ENCODE results near the gene SLC47A1. TPM values are rescaled to one million over a fixed set of nuclear protein-coding genes. Genes with fewer than 3 reads are reported as not detected.

SLC47A1 gene
- total and polyA plus RNA-seq, 2 of the 4 experiments (the other 2 are of a cell fraction), result not detected

GRCh38 chr17:19619705-19620325 is 86.2 kb downstream of the SLC47A1 start:
- Histone ChIP-seq H3K4me1 (ENCODE audit: control insufficient read depth, insufficient read depth, low read length) (no peaks in the 10 kb centered on the region), H3K4ac (ENCODE audit: low read depth, low read length) (no peak overlapping the region), H4K91ac (ENCODE audit: insufficient read depth, low read depth, low read length) (no peak overlapping the region), H3K9me3 (ENCODE audit: control insufficient read depth, insufficient read depth, low read length) (peaks cover 16% of the 10 kb centered on the region), H3K27me3 (ENCODE audit: control insufficient read depth, insufficient read depth, low read length) (peaks cover 3% of the 10 kb centered on the region), H3K4me3 (ENCODE audit: insufficient read depth, low read depth, low read length) (no peak overlapping the region), H3K27ac (ENCODE audit: insufficient read depth, low read length) (no peak overlapping the region), H3K56ac (ENCODE audit: extremely low read depth, insufficient read depth, low read length) (no peak overlapping the region), H3K23ac (ENCODE audit: low read depth, low read length) (no peak overlapping the region), H3K79me1 (ENCODE audit: low read depth in 1 of 2, low read length in 2 of 2) (no peaks in the 10 kb centered on the region), H2BK5ac (ENCODE audit: low read depth, low read length, poor library complexity, severe bottlenecking) (no peak overlapping the region), H4K20me1 (ENCODE audit: insufficient read depth, low read length) (no peaks in the 10 kb centered on the region), H4K8ac (ENCODE audit: low read depth in 2 of 2, low read length in 2 of 2) (no peak overlapping the region), H2AFZ (replicated peaks; ENCODE audit: low read length, poor library complexity) (no peak overlapping the region), H3K4me2 (ENCODE audit: low read depth, low read length) (no peak overlapping the region), H4K5ac (ENCODE audit: low read depth, low read length) (no peak overlapping the region), H3K36me3 (ENCODE audit: control insufficient read depth, insufficient read depth, low read length) (no peaks in the 10 kb centered on the region), H2BK20ac (ENCODE audit: low read depth, low read length) (no peak overlapping the region), H2AK9ac (replicated peaks; ENCODE audit: low read depth, low read length, poor library complexity) (no peak overlapping the region), H3K9ac (ENCODE audit: low read depth, low read length) (no peak overlapping the region), H3K9me1 (ENCODE audit: insufficient read depth, low read length) (no peaks in the 10 kb centered on the region), H2BK120ac (ENCODE audit: low read depth, low read length) (no peak overlapping the region), H3K14ac (replicated peaks; ENCODE audit: low read depth, low read length) (no peak overlapping the region), H3K18ac (ENCODE audit: low read depth, low read length) (no peak overlapping the region), H2BK15ac (ENCODE audit: low read depth, low read length) (no peak overlapping the region), H2AK5ac (ENCODE audit: low read depth, low read length) (no peak overlapping the region)
- ATAC-seq (ENCODE audit: low read depth) (no peak), DNase-seq (no peak)
- TF ChIP-seq RCOR1 (IDR thresholded peaks at IDR 0.05; ENCODE audit: insufficient replicate concordance, low read length) (no peak), BHLHE40 (IDR thresholded peaks at IDR 0.05; ENCODE audit: low read depth, low read length) (no peak), RFX5 (IDR thresholded peaks at IDR 0.05; ENCODE audit: low read depth, low read length) (no peak), MXI1 (IDR thresholded peaks at IDR 0.05; ENCODE audit: borderline replicate concordance, low read depth, low read length) (no peak), MAZ (IDR thresholded peaks at IDR 0.05; ENCODE audit: borderline replicate concordance, low read depth, low read length) (no peak), USF2 (IDR thresholded peaks at IDR 0.05; ENCODE audit: low read depth, low read length) (no peak), CHD1 (IDR thresholded peaks at IDR 0.05; ENCODE audit: low read depth, low read length) (no peak), RAD21 (IDR thresholded peaks at IDR 0.05; ENCODE audit: low read length) (no peak), ELK1 (IDR thresholded peaks at IDR 0.05; ENCODE audit: borderline replicate concordance, low read depth, low read length) (no peak), POLR2A (IDR thresholded peaks at IDR 0.05; ENCODE audit: low read depth, low read length) (no peak), CTCF (conservative IDR thresholded peaks at IDR 0.05; ENCODE audit: low read depth, low read length) (no peak), SMC3 (IDR thresholded peaks at IDR 0.05; ENCODE audit: low read depth, low read length) (no peak), NFE2L2 (IDR thresholded peaks at IDR 0.05; ENCODE audit: low read depth, low read length) (no peak), CEBPB (IDR thresholded peaks at IDR 0.05; ENCODE audit: low read depth, low read length) (no peak), MAFK (IDR thresholded peaks at IDR 0.05; ENCODE audit: low read depth, low read length) (no peak), FOS (IDR thresholded peaks at IDR 0.05; ENCODE audit: low read depth, low read length) (no peak)
- in situ Hi-C loops (cut with MboI; ENCODE audit: low sequenced_read_pairs) (no loop called here), dilution Hi-C loops (cut with HindIII; ENCODE audit: low sequenced_read_pairs, unreplicated experiment) (no loop called here), intact Hi-C loops (cut with micrococcal nuclease) (no loop called here)
- no TSS peak for BruUV-seq (replicated peaks)
- ChIA-PET POLR2A (ENCODE audit: unreplicated experiment) (no interaction called here), CTCF (interaction anchor here (1.0 kb wide), 1 partner anchor 29 kb away, joined by 3 read pairs; no protein-coding TSS in a partner anchor)
- no CpG with 5 or more reads among the region's 2 CpGs for WGBS, 2 experiments (ENCODE audit: extremely low coverage in 2 of 2, insufficient read length in 1 of 2)

Data from IMR-90 (cell line).